PC-9 (cell line): ENCODE measurements around the gene TAOK1. TPM values are rescaled to one million over a fixed set of nuclear protein-coding genes. Genes with fewer than 3 reads are reported as not detected.

Experiments used
- BruUV-seq: library from RNA; stranded (reverse); fragments of 400-500 nt; replicated peaks from 2 replicates; lab custom pipeline; 2021; lab: Mats Ljungman, UMichigan
- CTCF ChIA-PET: fragments of 300-600 bp; sonication (Branson Sonifier 250); formaldehyde crosslinking; loops from one replicate; lab custom pipeline; 2022; ENCODE audit warnings: antibody characterized with exemption; lab: Charles Lee
- POLR2A ChIA-PET: fragments of 300-600 bp; sonication (Branson Sonifier 250); formaldehyde crosslinking; loops from one replicate; lab custom pipeline; 2022; ENCODE audit warnings: antibody characterized with exemption; ENCODE audit not compliant: unreplicated experiment; lab: Charles Lee
- DNase-seq, 2 experiments: peaks; one replicate each; pipeline versions ENCODE4 v3.0.0 to v3.0.0-alpha.2; 2015 to 2022; ENCODE audit warnings: mixed read lengths in 1 of 2
- H2AFZ ChIP-seq: fragments of 200-600 bp; sonication (generic); 2 replicates; pipeline ENCODE4 v1.8.1; 2017; ENCODE audit warnings: antibody characterized with exemption
- H3F3A ChIP-seq: fragments of 200-600 bp; sonication (generic); 2 replicates; pipeline ENCODE4 v1.8.1; 2017; ENCODE audit warnings: antibody characterized with exemption, mild to moderate bottlenecking, low read depth; ENCODE audit not compliant: insufficient read depth
- H3K27ac ChIP-seq: fragments of 200-600 bp; sonication (generic); 2 replicates; pipeline ENCODE4 v1.6.1; 2016; ENCODE audit warnings: mixed run types
- H3K27me3 ChIP-seq: fragments of 200-600 bp; sonication (generic); 2 replicates; pipeline ENCODE4 v1.6.1; 2016; ENCODE audit warnings: low read depth, mixed run types; ENCODE audit not compliant: insufficient read depth
- H3K36me3 ChIP-seq: fragments of 200-600 bp; sonication (generic); 2 replicates; pipeline ENCODE4 v1.6.1; 2016; ENCODE audit warnings: low read depth, mixed run types
- H3K4me1 ChIP-seq: fragments of 200-600 bp; sonication (generic); replicated peaks from 2 replicates; pipeline ENCODE4 v1.6.1; 2016; ENCODE audit warnings: mixed run types; ENCODE audit not compliant: insufficient read depth
- H3K4me2 ChIP-seq: fragments of 200-600 bp; sonication (generic); 2 replicates; pipeline ENCODE4 v1.6.1; 2017; ENCODE audit warnings: mixed run types
- H3K4me3 ChIP-seq: fragments of 200-600 bp; sonication (generic); 2 replicates; pipeline ENCODE4 v1.6.1; 2016; ENCODE audit warnings: mixed run types
- H3K79me2 ChIP-seq: fragments of 200-600 bp; sonication (generic); 2 replicates; pipeline ENCODE4 v1.6.1; 2017; ENCODE audit warnings: low read depth, mixed run types
- H3K9me2 ChIP-seq: fragments of 200-600 bp; sonication (generic); 2 replicates; pipeline ENCODE4 v1.8.1; 2017; ENCODE audit warnings: mild to moderate bottlenecking; ENCODE audit not compliant: insufficient read depth
- H3K9me3 ChIP-seq: fragments of 200-600 bp; sonication (generic); 2 replicates; pipeline ENCODE4 v1.8.1; 2016; ENCODE audit warnings: low read depth; ENCODE audit not compliant: insufficient read depth
- H4K20me1 ChIP-seq: fragments of 200-600 bp; sonication (generic); 2 replicates; pipeline ENCODE4 v1.8.1; 2017; ENCODE audit not compliant: insufficient read depth
- CTCF ChIP-seq: fragments of 200-600 bp; sonication (generic); conservative IDR thresholded peaks from 2 replicates; pipeline ENCODE4 v1.6.1; 2017; ENCODE audit warnings: mixed run types, antibody characterized with exemption, mild to moderate bottlenecking, moderate library complexity
- EZH2 ChIP-seq: fragments of 200-600 bp; sonication (generic); IDR thresholded peaks from 2 replicates; pipeline ENCODE4 v1.8.0; 2017; ENCODE audit warnings: antibody characterized with exemption, low read depth
- intact Hi-C: fragments of 100-400 bp; cut with micrococcal nuclease; formaldehyde crosslinking; loops from one replicate; pipeline ENCODE4 v1.10.0; 2022; ENCODE audit not compliant: unreplicated experiment
- total RNA-seq: library from RNA; stranded (reverse); gene quantifications from 2 replicates; pipeline ENCODE4 v1.2.3, GENCODE V29; 2021

The TAOK1 gene
- total RNA-seq, 1 experiment from 2014 or later, result 51.1 TPM

DNA sequence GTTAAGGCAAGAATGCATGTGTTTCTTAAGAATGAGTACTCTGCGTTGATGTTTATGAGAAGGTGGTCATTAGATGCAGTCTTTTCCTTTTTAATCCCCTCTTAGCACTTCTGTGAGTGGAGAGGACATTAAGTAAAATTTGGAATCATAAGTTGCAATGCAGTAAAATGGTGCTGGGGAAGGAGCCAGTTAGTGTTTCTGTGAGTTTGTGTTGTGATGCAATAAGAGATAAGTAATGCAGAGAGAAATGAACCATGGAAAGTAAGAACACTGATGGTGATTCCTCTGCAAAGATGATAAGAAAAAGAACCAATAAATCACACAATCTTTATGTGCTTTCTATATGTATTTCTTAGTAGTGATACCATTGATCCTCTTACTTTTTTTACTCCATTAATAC lies 156.7 kb downstream of the TAOK1 start:
- H3F3A ChIP-seq, result peaks cover 14% of the 10 kb centered on the region; the same call in 1 of the 2 replicates
- CTCF ChIA-PET, result no interaction called here
- BruUV-seq, result no TSS peak
- no peak overlapping the region for H3K27ac ChIP-seq
- no peak overlapping the region for H3K4me2 ChIP-seq
- H3K4me3 ChIP-seq, result no peak overlapping the region
- H4K20me1 ChIP-seq, result no peaks in the 10 kb centered on the region
- no peak for DNase-seq
- peaks cover 28% of the 10 kb centered on the region for H3K36me3 ChIP-seq
- TF ChIP-seq CTCF, result no peak
- H3K27me3 ChIP-seq, result no peaks in the 10 kb centered on the region
- no peaks in the 10 kb centered on the region for H3K4me1 ChIP-seq
- no peaks in the 10 kb centered on the region; the same call in 1 of the 2 replicates for H3K9me3 ChIP-seq
- no peaks in the 10 kb centered on the region for H3K9me2 ChIP-seq
- POLR2A ChIA-PET, result no interaction called here
- intact Hi-C loops, result no loop called here
- H2AFZ ChIP-seq, result no peak overlapping the region
- H3K79me2 ChIP-seq, result no peaks in the 10 kb centered on the region

DNA sequence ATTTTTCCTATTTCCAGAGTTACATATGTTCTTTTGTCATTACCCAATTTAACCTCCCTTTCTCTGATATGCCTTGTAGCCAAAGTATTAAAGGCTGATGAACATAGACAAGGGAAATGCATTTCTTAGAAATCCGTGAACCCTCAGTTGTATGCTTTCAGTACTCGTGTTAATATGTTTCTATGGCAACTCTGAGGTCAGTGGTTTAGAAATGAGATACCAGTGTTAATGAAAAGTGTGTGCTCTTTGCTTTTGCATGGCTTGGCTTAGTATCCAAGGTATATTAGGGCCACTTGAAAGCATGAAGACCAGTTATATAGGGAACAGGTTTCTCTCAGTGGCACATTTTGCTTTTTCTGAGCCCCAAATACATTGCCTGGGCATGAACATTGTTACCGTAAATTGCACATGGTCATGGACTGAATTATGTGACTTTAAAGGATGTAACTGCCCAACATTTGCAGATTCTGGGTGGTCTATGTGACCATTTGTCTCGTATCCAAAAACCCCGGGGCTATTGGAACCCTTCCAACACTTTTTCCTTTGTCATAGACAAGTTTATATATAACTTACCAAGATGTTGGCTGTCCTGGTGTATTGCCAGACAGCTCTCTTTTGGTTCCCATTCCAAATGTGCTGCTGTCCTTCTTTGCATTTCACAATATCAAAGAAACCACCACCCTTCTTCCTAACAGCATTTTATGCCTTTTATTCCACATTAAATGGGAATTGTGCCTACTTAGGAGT lies 159.2 kb downstream of the TAOK1 start:
- H3K27me3 ChIP-seq, result no peaks in the 10 kb centered on the region
- H3K4me3 ChIP-seq, result no peak overlapping the region
- no peak overlapping the region for H3K4me2 ChIP-seq
- H3K9me2 ChIP-seq, result no peaks in the 10 kb centered on the region
- TF ChIP-seq EZH2, result no peak
- no peak for TF ChIP-seq CTCF
- no peaks in the 10 kb centered on the region for H3K4me1 ChIP-seq
- ChIA-PET POLR2A (interaction anchor here (0.6 kb wide), 1 partner anchor 527 kb away, joined by 3 read pairs; no protein-coding TSS in a partner anchor), CTCF (no interaction called here)
- H3K27ac ChIP-seq, result no peak overlapping the region
- H3F3A ChIP-seq, result peaks cover 14% of the 10 kb centered on the region; the same call in 1 of the 2 replicates
- no TSS peak for BruUV-seq
- H2AFZ ChIP-seq, result no peak overlapping the region
- no peak for DNase-seq
- H4K20me1 ChIP-seq, result no peaks in the 10 kb centered on the region
- no peaks in the 10 kb centered on the region for H3K9me3 ChIP-seq
- no peaks in the 10 kb centered on the region for H3K79me2 ChIP-seq
- H3K36me3 ChIP-seq, result 0 out of 2 replicates have a peak, but pooled peaks cover 10% of the 10 kb centered on the region
- intact Hi-C loops, result no loop called here

- H3K27ac ChIP-seq, result no peak overlapping the region
- H3K4me1 ChIP-seq, result peaks cover 14% of the 10 kb centered on the region
- no peak for DNase-seq
- H3K27me3 ChIP-seq, result no peaks in the 10 kb centered on the region
- H3K36me3 ChIP-seq, result no peaks in the 10 kb centered on the region
- POLR2A ChIA-PET, result no interaction called here
- no TSS peak for BruUV-seq
- TF ChIP-seq CTCF, result no peak
- no peaks in the 10 kb centered on the region for H3K9me3 ChIP-seq
- no peaks in the 10 kb centered on the region for H3K9me2 ChIP-seq
- CTCF ChIA-PET, result interaction anchor here (0.6 kb wide), 1 partner anchor 800 kb away, joined by 3 read pairs; no protein-coding TSS in a partner anchor
- H3F3A ChIP-seq, result peaks cover 21% of the 10 kb centered on the region; the same call in 1 of the 2 replicates
- no peak overlapping the region for H2AFZ ChIP-seq
- H3K4me3 ChIP-seq, result no peak overlapping the region
- intact Hi-C loops, result no loop called here
- H3K79me2 ChIP-seq, result no peaks in the 10 kb centered on the region
- H3K4me2 ChIP-seq, result no peak overlapping the region
- 0 out of 2 replicates have a peak, but pooled peaks cover 4% of the 10 kb centered on the region for H4K20me1 ChIP-seq
Observed at GRCh38 chr17:29555840-29556239, 165.7 kb downstream of the TAOK1 start.
